Measurements from ENCODE around the gene STXBP5L. TPM values are rescaled to one million over a fixed set of nuclear protein-coding genes. Genes with fewer than 3 reads are reported as not detected.

The STXBP5L gene
- total and polyA plus RNA-seq, 2 of the 4 experiments (the other 2 are of a cell fraction): not detected

GRCh38 chr3:121231872-121232271, 323.9 kb downstream of the STXBP5L start:
- H3K4me2 ChIP-seq (ENCODE audit: low read depth, low read length): no peak overlapping the region
- H4K8ac ChIP-seq (ENCODE audit: low read depth in 2 of 2, low read length in 2 of 2): no peak overlapping the region
- no peaks in the 10 kb centered on the region for H3K4me1 ChIP-seq (ENCODE audit: control insufficient read depth, insufficient read depth, low read length)
- ATAC-seq (ENCODE audit: low read depth) (no peak), DNase-seq (no peak)
- no peaks in the 10 kb centered on the region for H3K79me1 ChIP-seq (ENCODE audit: low read depth in 1 of 2, low read length in 2 of 2)
- no peak overlapping the region for H3K9ac ChIP-seq (ENCODE audit: low read depth, low read length)
- no peak overlapping the region for H3K56ac ChIP-seq (ENCODE audit: extremely low read depth, insufficient read depth, low read length)
- no peak overlapping the region for H3K4ac ChIP-seq (ENCODE audit: low read depth, low read length)
- no peak overlapping the region for H2AK5ac ChIP-seq (ENCODE audit: low read depth, low read length)
- H3K9me3 ChIP-seq (ENCODE audit: control insufficient read depth, insufficient read depth, low read length): no peaks in the 10 kb centered on the region; the same call in 1 of the 2 replicates
- BruUV-seq (replicated peaks): no TSS peak
- H3K18ac ChIP-seq (ENCODE audit: low read depth, low read length): no peak overlapping the region
- ChIA-PET CTCF (no interaction called here), POLR2A (ENCODE audit: unreplicated experiment) (no interaction called here)
- H3K27ac ChIP-seq (ENCODE audit: insufficient read depth, low read length): no peak overlapping the region
- H3K36me3 ChIP-seq (ENCODE audit: control insufficient read depth, insufficient read depth, low read length): no peaks in the 10 kb centered on the region
- H3K14ac ChIP-seq (replicated peaks; ENCODE audit: low read depth, low read length): no peak overlapping the region
- in situ Hi-C loops (cut with MboI; ENCODE audit: low sequenced_read_pairs): no loop called here
- no peak overlapping the region for H2BK15ac ChIP-seq (ENCODE audit: low read depth, low read length)
- no peak overlapping the region for H2AK9ac ChIP-seq (replicated peaks; ENCODE audit: low read depth, low read length, poor library complexity)
- no peaks in the 10 kb centered on the region for H3K27me3 ChIP-seq (ENCODE audit: control insufficient read depth, insufficient read depth, low read length)
- TF ChIP-seq CHD1 (IDR thresholded peaks at IDR 0.05; ENCODE audit: low read depth, low read length): no peak
- TF ChIP-seq FOS (IDR thresholded peaks at IDR 0.05; ENCODE audit: low read depth, low read length): no peak
- no peak for TF ChIP-seq MXI1 (IDR thresholded peaks at IDR 0.05; ENCODE audit: borderline replicate concordance, low read depth, low read length)
- TF ChIP-seq, protein P1, sequence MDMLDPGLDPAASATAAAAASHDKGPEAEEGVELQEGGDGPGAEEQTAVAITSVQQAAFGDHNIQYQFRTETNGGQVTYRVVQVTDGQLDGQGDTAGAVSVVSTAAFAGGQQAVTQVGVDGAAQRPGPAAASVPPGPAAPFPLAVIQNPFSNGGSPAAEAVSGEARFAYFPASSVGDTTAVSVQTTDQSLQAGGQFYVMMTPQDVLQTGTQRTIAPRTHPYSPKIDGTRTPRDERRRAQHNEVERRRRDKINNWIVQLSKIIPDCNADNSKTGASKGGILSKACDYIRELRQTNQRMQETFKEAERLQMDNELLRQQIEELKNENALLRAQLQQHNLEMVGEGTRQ (IDR thresholded peaks at IDR 0.05; ENCODE audit: low read depth, low read length): no peak
- TF ChIP-seq MAFK (IDR thresholded peaks at IDR 0.05; ENCODE audit: low read depth, low read length): no peak
- no peak for TF ChIP-seq CTCF (conservative IDR thresholded peaks at IDR 0.05; ENCODE audit: low read depth, low read length)
- TF ChIP-seq POLR2A (IDR thresholded peaks at IDR 0.05; ENCODE audit: low read depth, low read length): no peak
- TF ChIP-seq SMC3 (IDR thresholded peaks at IDR 0.05; ENCODE audit: low read depth, low read length): no peak
- no peak for TF ChIP-seq RFX5 (IDR thresholded peaks at IDR 0.05; ENCODE audit: low read depth, low read length)
- no peak for TF ChIP-seq NFE2L2 (IDR thresholded peaks at IDR 0.05; ENCODE audit: low read depth, low read length)
- no peak overlapping the region for H2BK5ac ChIP-seq (ENCODE audit: low read depth, low read length, poor library complexity, severe bottlenecking)
- no peak overlapping the region for H2BK120ac ChIP-seq (ENCODE audit: low read depth, low read length)
- intact Hi-C loops (cut with micrococcal nuclease): no loop called here
- H4K91ac ChIP-seq (ENCODE audit: insufficient read depth, low read depth, low read length): no peak overlapping the region
- H2AFZ ChIP-seq (replicated peaks; ENCODE audit: low read length, poor library complexity): no peak overlapping the region
- dilution Hi-C loops (cut with HindIII; ENCODE audit: low sequenced_read_pairs, unreplicated experiment): no loop called here
- no peaks in the 10 kb centered on the region for H4K20me1 ChIP-seq (ENCODE audit: insufficient read depth, low read length)
- no peaks in the 10 kb centered on the region for H3K9me1 ChIP-seq (ENCODE audit: insufficient read depth, low read length)
- H2BK20ac ChIP-seq (ENCODE audit: low read depth, low read length): no peak overlapping the region
- H4K5ac ChIP-seq (ENCODE audit: low read depth, low read length): no peak overlapping the region
- WGBS, 2 experiments (ENCODE audit: extremely low coverage in 2 of 2, insufficient read length in 1 of 2): no CpG with 5 or more reads among the region's 3 CpGs
- H3K23ac ChIP-seq (ENCODE audit: low read depth, low read length): no peak overlapping the region
- no peak overlapping the region for H3K4me3 ChIP-seq (ENCODE audit: insufficient read depth, low read depth, low read length)
